Breast epithelium (tissue), 3 donors: ENCODE data around the gene NTS.

Experiments
- POLR2A ChIP-seq: fragments of 450-650 bp; IDR thresholded peaks from one replicate; pipeline ENCODE4 v1.6.1; 2016; ENCODE audit warnings: antibody characterized with exemption, mild to moderate bottlenecking, moderate library complexity
- POLR2AphosphoS5 ChIP-seq, 3 donors: sonication (generic); formaldehyde crosslinking; IDR thresholded peaks; one replicate each; pipeline ENCODE4 v1.6.1; 2017; ENCODE audit warnings: antibody characterized with exemption in 3 of 3
- TF ChIP-seq, protein P1 (sequence below), 3 donors: fragments of 450-650 bp; IDR thresholded peaks; one replicate each; pipeline ENCODE4 v1.5.1; 2016 to 2017; ENCODE audit warnings: antibody characterized with exemption in 3 of 3, mild to moderate bottlenecking in 3 of 3, moderate library complexity in 3 of 3

DNA sequence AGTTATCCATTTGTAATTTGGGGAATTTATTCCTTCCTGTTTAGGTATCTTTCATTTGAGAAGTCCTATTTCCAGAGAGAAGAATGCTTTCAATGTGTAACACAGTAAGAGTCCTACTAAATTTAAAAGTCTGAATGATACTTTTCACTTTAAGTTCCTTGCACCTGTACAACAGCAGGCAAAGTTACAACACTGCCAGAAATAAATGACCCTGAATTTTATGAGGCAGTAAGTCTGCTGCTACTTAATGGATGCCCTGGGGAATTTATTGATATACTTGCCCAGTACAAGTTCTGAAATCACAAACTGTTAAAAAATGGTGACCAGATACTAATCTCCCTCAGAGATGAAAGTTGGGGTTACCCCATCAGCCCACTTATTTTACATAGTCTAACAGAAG lies 53.1 kb downstream of the NTS start:
- TF ChIP-seq, protein P1, sequence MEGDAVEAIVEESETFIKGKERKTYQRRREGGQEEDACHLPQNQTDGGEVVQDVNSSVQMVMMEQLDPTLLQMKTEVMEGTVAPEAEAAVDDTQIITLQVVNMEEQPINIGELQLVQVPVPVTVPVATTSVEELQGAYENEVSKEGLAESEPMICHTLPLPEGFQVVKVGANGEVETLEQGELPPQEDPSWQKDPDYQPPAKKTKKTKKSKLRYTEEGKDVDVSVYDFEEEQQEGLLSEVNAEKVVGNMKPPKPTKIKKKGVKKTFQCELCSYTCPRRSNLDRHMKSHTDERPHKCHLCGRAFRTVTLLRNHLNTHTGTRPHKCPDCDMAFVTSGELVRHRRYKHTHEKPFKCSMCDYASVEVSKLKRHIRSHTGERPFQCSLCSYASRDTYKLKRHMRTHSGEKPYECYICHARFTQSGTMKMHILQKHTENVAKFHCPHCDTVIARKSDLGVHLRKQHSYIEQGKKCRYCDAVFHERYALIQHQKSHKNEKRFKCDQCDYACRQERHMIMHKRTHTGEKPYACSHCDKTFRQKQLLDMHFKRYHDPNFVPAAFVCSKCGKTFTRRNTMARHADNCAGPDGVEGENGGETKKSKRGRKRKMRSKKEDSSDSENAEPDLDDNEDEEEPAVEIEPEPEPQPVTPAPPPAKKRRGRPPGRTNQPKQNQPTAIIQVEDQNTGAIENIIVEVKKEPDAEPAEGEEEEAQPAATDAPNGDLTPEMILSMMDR (IDR thresholded peaks at IDR 0.05) = no peak
- TF ChIP-seq POLR2A (no peak), POLR2AphosphoS5 (IDR thresholded peaks at IDR 0.05) (no peak)
